Hypothalamus (tissue), 51 donors: ENCODE results near the gene VIPR1.

ENCODE experiments used
- DNase-seq, 51 donors: peaks; one replicate each; lab custom pipeline; 2025; lab: John Stamatoyannopoulos, UW

The VIPR1 gene

GRCh38 chr3:42492508-42493080, 9.8 kb upstream of the VIPR1 start:
- DNase-seq: no peak

GRCh38 chr3:42493126-42493797, 9.2 kb upstream of the VIPR1 start:
- DNase-seq: no peak

- no peak for DNase-seq
Observed at GRCh38 chr3:42493798-42494151, 8.7 kb upstream of the VIPR1 start.

- no peak for DNase-seq
Observed at GRCh38 chr3:42495393-42495792, 7.0 kb upstream of the VIPR1 start.

- DNase-seq: no peak
Observed at GRCh38 chr3:42497009-42497731, 5.3 kb upstream of the VIPR1 start.

- no peak for DNase-seq
Observed at GRCh38 chr3:42498034-42498433, 4.4 kb upstream of the VIPR1 start.

- peak in 6 of 51 donors; percentile 15 to 72 (median 34) for DNase-seq
Observed at GRCh38 chr3:42498791-42499477, 3.5 kb upstream of the VIPR1 start.

GRCh38 chr3:42499478-42499871, 3.0 kb upstream of the VIPR1 start:
- DNase-seq: no peak

- DNase-seq: no peak
Observed at GRCh38 chr3:42500091-42500490, 2.4 kb upstream of the VIPR1 start.

- no peak for DNase-seq
Observed at GRCh38 chr3:42500909-42501308, 1.5 kb upstream of the VIPR1 start.

GRCh38 chr3:42501321-42501680, 1.1 kb upstream of the VIPR1 start:
- no peak for DNase-seq

GRCh38 chr3:42501681-42502428, 588 bp upstream of the VIPR1 start:
- DNase-seq: peak in 32 of 51 donors; percentile 9 to 71 (median 31)

GRCh38 chr3:42503251-42503924, 945 bp downstream of the VIPR1 start:
- no peak for DNase-seq

GRCh38 chr3:42503957-42504333, 1.5 kb downstream of the VIPR1 start:
- no peak for DNase-seq

- no peak for DNase-seq
Observed at GRCh38 chr3:42504334-42505127, 2.1 kb downstream of the VIPR1 start.

- DNase-seq: no peak
Observed at GRCh38 chr3:42505128-42505848, 2.8 kb downstream of the VIPR1 start.

- DNase-seq: no peak
Observed at GRCh38 chr3:42505849-42506410, 3.5 kb downstream of the VIPR1 start.

- DNase-seq: no peak
Observed at GRCh38 chr3:42507252-42507651, 4.8 kb downstream of the VIPR1 start.
